B cell (primary cell): ENCODE data around the gene OR6B3. TPM values are rescaled to one million over a fixed set of nuclear protein-coding genes. Genes with fewer than 3 reads are reported as not detected.

ENCODE experiments used
- ATAC-seq: fragments of 200-7000 bp; cut with Tn5 transposase; one replicate; pipeline ENCODE4 v1.10.0; 2021; ENCODE audit warnings: low read depth, mild to moderate bottlenecking, moderate number of reproducible peaks, moderate library complexity
- CTCF ChIA-PET: fragments of 350-600 bp; sonication (Branson Sonifier 250); formaldehyde crosslinking; loops from one replicate; lab custom pipeline; 2021; ENCODE audit warnings: antibody characterized with exemption, inconsistent platforms; lab: Charles Lee
- POLR2A ChIA-PET: fragments of 350-600 bp; sonication (Branson Sonifier 250); formaldehyde crosslinking; loops from one replicate; lab custom pipeline; 2021; ENCODE audit warnings: antibody characterized with exemption; lab: Charles Lee
- DNase-seq: peaks from one replicate; pipeline ENCODE4 v3.0.0; 2013
- H2AFZ ChIP-seq: 2 replicates; pipeline ENCODE4 v1.6.1; 2012; ENCODE audit warnings: mild to moderate bottlenecking, low read depth, low read length; ENCODE audit not compliant: insufficient read depth, poor library complexity, severe bottlenecking
- H3K27ac ChIP-seq, 2 donors: 1 replicate in 1 of 2; 2 replicates in 1 of 2; pipeline ENCODE4 v1.5.1; 2012 to 2013; ENCODE audit warnings: low read length in 2 of 2, mild to moderate bottlenecking in 2 of 2, moderate library complexity in 1 of 2
- H3K27me3 ChIP-seq, 4 experiments: fragments of 200-600 bp in 1 of 4; sonication (generic) in 1 of 4; replicated peaks in 1 of 4; 1 replicate in 2 of 4; 2 replicates in 2 of 4; pipeline versions ENCODE4 v1.6.1 to v1.7.0; 2013 to 2016; ENCODE audit warnings: low read length in 3 of 4, mild to moderate bottlenecking in 2 of 4, mixed read lengths in 1 of 4, moderate library complexity in 1 of 4; ENCODE audit not compliant: insufficient read depth in 4 of 4, control insufficient read depth in 3 of 4; ENCODE audit errors: control extremely low read depth in 1 of 4
- H3K36me3 ChIP-seq, 2 experiments: replicated peaks in 1 of 2; 1 replicate in 1 of 2; 2 replicates in 1 of 2; pipeline versions ENCODE4 v1.6.1 to v1.7.1; 2013; ENCODE audit warnings: low read length in 1 of 2; ENCODE audit not compliant: insufficient read depth in 2 of 2, control insufficient read depth in 1 of 2; ENCODE audit errors: control extremely low read depth in 1 of 2, extremely low read depth in 1 of 2
- H3K4me1 ChIP-seq, 2 donors: fragments of 200-600 bp in 1 of 2; sonication (generic) in 1 of 2; 1 replicate in 1 of 2; 2 replicates in 1 of 2; pipeline versions ENCODE4 v1.5.1 to v1.6.1; 2013 to 2017; ENCODE audit warnings: low read length in 2 of 2; ENCODE audit not compliant: control insufficient read depth in 2 of 2, insufficient read depth in 2 of 2
- H3K4me2 ChIP-seq: replicated peaks from 2 replicates; pipeline ENCODE3; 2012; ENCODE audit warnings: mild to moderate bottlenecking, low read depth, low read length; ENCODE audit not compliant: poor library complexity, severe bottlenecking
- H3K4me3 ChIP-seq, 5 experiments: fragments of 200-600 bp in 1 of 5; sonication (generic) in 1 of 5; 1 replicate in 3 of 5; 2 replicates in 2 of 5; pipeline versions ENCODE4 v1.5.1 to v1.7.0; 2011 to 2016; ENCODE audit warnings: low read length in 4 of 5, mild to moderate bottlenecking in 4 of 5, low read depth in 2 of 5, control low read depth in 1 of 5, moderate library complexity in 1 of 5; ENCODE audit not compliant: insufficient read depth in 1 of 5; ENCODE audit errors: control extremely low read depth in 1 of 5, extremely low read depth in 1 of 5
- H3K79me2 ChIP-seq: fragments of 200-600 bp; sonication (generic); one replicate; pipeline ENCODE4 v1.6.0; 2016; ENCODE audit warnings: low read length; ENCODE audit not compliant: control insufficient read depth, insufficient read depth
- H3K9ac ChIP-seq: fragments of 200-600 bp; sonication (generic); 2 replicates; pipeline ENCODE4 v1.6.1; 2017; ENCODE audit warnings: mild to moderate bottlenecking, low read length, moderate library complexity
- H3K9me3 ChIP-seq, 3 donors: one replicate each; pipeline versions ENCODE4 v1.6.1 to v1.7.1; 2013; ENCODE audit warnings: low read length in 2 of 3; ENCODE audit not compliant: control insufficient read depth in 2 of 3, insufficient read depth in 1 of 3; ENCODE audit errors: control extremely low read depth in 1 of 3
- H4K20me1 ChIP-seq: 2 replicates; pipeline ENCODE4 v1.6.0; 2012; ENCODE audit warnings: mild to moderate bottlenecking, low read length; ENCODE audit not compliant: insufficient read depth, control insufficient read depth, poor library complexity, severe bottlenecking
- H3K27ac Mint-ChIP-seq: one replicate; pipeline ENCODE4 v1.8.0; 2021; ENCODE audit warnings: mixed read lengths
- H3K27me3 Mint-ChIP-seq: one replicate; pipeline ENCODE4 v1.8.0; 2021; ENCODE audit warnings: mixed read lengths
- H3K4me1 Mint-ChIP-seq: one replicate; pipeline ENCODE4 v1.8.0; 2021; ENCODE audit warnings: mixed read lengths
- H3K4me3 Mint-ChIP-seq: one replicate; pipeline ENCODE4 v1.8.0; 2021; ENCODE audit warnings: mixed read lengths
- H3K9me3 Mint-ChIP-seq: one replicate; pipeline ENCODE4 v1.8.0; 2022; ENCODE audit warnings: mixed read lengths; ENCODE audit not compliant: insufficient read depth
- EZH2 ChIP-seq: IDR thresholded peaks from 2 replicates; pipeline ENCODE4 v1.6.1; 2012; ENCODE audit warnings: borderline replicate concordance, low read depth, mild to moderate bottlenecking, moderate library complexity, low read length; ENCODE audit not compliant: insufficient read depth, poor library complexity, severe bottlenecking
- WGBS: methylation state at CpG from one replicate; pipeline ENCODE4 v1.1.5; 2013; ENCODE audit warnings: missing lambda C conversion rate; ENCODE audit not compliant: insufficient coverage; 5-methylcytosine and 5-hydroxymethylcytosine counted together
- intact Hi-C: fragments of 100-400 bp; cut with micrococcal nuclease; formaldehyde crosslinking; loops from one replicate; pipeline ENCODE4 v1.10.0; 2022
- polyA plus RNA-seq: library from polyadenylated mRNA; depleted of rRNA; stranded (reverse); fragments of >200 nt; gene quantifications from 2 replicates; pipeline ENCODE4 v1.2.3, GENCODE V29; 2012
- total RNA-seq, 2 donors: library from RNA; stranded (reverse); fragments of 120-200 nt in 1 of 2; gene quantifications; 1 replicate in 1 of 2; 2 replicates in 1 of 2; pipeline versions ENCODE4 v1.2.3 to v1.2.4, GENCODE V29; 2013 to 2022
- TF ChIP-seq, protein P1 (sequence below): fragments of 200-600 bp; IDR thresholded peaks from one replicate; pipeline ENCODE4 v1.8.0; 2022; ENCODE audit warnings: antibody characterized with exemption, mild to moderate bottlenecking

OR6B3 gene
- total and polyA plus RNA-seq, 2 donors (not counting 1 experiment from before 2014, with no cell fraction given), result not detected

DNA sequence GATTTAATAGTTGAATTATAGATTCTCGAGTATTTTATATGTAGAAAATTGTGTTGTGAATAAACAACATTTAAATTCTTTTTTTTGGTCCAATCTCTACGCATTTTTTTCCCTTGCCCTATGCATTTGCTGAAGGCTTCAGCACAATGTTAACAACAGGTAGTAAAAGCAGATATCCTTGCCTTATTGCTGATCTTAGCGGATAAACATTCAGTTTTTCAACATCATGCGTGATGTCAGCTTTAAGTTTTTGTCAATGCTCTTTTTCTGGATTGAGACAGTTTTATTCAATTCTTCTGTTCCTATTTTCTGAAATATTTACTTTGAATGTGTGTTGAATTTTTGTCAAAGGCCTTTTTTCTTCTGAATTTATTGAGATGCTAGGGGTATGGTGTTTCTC, 11.6 kb upstream of the OR6B3 start:
- no peak overlapping the region for H3K9ac ChIP-seq
- DNase-seq, result no peak
- TF ChIP-seq, protein P1, sequence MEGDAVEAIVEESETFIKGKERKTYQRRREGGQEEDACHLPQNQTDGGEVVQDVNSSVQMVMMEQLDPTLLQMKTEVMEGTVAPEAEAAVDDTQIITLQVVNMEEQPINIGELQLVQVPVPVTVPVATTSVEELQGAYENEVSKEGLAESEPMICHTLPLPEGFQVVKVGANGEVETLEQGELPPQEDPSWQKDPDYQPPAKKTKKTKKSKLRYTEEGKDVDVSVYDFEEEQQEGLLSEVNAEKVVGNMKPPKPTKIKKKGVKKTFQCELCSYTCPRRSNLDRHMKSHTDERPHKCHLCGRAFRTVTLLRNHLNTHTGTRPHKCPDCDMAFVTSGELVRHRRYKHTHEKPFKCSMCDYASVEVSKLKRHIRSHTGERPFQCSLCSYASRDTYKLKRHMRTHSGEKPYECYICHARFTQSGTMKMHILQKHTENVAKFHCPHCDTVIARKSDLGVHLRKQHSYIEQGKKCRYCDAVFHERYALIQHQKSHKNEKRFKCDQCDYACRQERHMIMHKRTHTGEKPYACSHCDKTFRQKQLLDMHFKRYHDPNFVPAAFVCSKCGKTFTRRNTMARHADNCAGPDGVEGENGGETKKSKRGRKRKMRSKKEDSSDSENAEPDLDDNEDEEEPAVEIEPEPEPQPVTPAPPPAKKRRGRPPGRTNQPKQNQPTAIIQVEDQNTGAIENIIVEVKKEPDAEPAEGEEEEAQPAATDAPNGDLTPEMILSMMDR, result no peak
- no peak for TF ChIP-seq EZH2
- peaks cover 7% of the 10 kb centered on the region for H3K9me3 Mint-ChIP-seq
- H3K36me3 ChIP-seq, result no peaks in the 10 kb centered on the region
- WGBS, result no CpG with 5 or more reads among the region's 4 CpGs
- peaks cover 37% of the 10 kb centered on the region for H3K27me3 Mint-ChIP-seq
- H3K4me1 ChIP-seq, result no peaks in the 10 kb centered on the region
- H2AFZ ChIP-seq, result no peak overlapping the region
- H3K4me1 Mint-ChIP-seq, result no peaks in the 10 kb centered on the region
- POLR2A ChIA-PET, result no interaction called here
- H4K20me1 ChIP-seq, result no peaks in the 10 kb centered on the region
- no peak overlapping the region for H3K27ac ChIP-seq
- CTCF ChIA-PET, result interaction anchor here (1.0 to 2.8 kb wide), 2 partner anchors 70 to 78 kb away, joined by 3 to 24 read pairs; no protein-coding TSS in a partner anchor
- peaks cover 0 to 7% (median 3%) of the 10 kb centered on the region in 4 experiments for H3K27me3 ChIP-seq
- H3K9me3 ChIP-seq, result peaks cover 0 to 4% (median 0%) of the 10 kb centered on the region in 3 donors
- no peak for ATAC-seq
- H3K79me2 ChIP-seq, result no peaks in the 10 kb centered on the region
- H3K4me3 Mint-ChIP-seq, result no peak overlapping the region
- no peak overlapping the region for H3K4me3 ChIP-seq
- intact Hi-C loops, result no loop called here
- H3K27ac Mint-ChIP-seq, result no peak overlapping the region
- H3K4me2 ChIP-seq, result no peak overlapping the region

DNA sequence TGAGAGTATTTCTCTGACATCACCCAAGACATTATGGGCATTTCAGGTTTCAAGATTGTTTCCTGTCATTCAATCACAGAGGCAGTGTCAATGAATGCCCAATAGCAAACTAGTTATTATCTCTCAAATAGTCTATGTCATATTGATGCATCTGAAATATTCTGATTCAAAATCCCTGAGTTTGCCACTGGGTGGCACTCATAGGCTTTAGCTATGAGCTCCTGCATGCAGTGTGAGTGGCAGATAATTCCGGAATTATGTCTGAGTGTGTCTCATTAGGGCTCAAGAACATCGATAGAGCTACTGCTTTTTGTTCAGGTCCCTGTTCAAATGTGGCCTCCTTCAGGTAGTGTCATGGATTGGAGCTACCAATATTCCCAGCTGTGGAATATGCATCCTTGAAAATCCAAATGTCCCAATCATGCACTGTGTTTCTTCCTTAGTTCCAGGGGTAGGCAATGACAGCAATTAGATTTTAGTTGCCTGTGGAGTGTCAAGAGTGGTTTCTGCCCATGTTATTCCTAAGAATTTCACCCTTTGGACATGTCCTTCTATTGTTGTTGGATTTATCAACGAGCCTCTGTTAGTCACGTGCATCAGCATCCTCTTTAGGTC, 7.8 kb upstream of the OR6B3 start:
- Histone ChIP-seq H3K79me2 (no peaks in the 10 kb centered on the region), H3K27ac (no peak overlapping the region), H3K27me3 (peaks cover 0 to 6% (median 0%) of the 10 kb centered on the region in 4 experiments), H4K20me1 (no peaks in the 10 kb centered on the region), H3K4me3 (no peak overlapping the region), H3K9ac (no peak overlapping the region), H2AFZ (no peak overlapping the region), H3K4me1 (no peaks in the 10 kb centered on the region), H3K4me2 (no peak overlapping the region), H3K36me3 (no peaks in the 10 kb centered on the region), H3K9me3 (no peaks in the 10 kb centered on the region)
- intact Hi-C loops, result no loop called here
- POLR2A ChIA-PET, result no interaction called here
- no peaks in the 10 kb centered on the region for H3K4me1 Mint-ChIP-seq
- DNase-seq (peak; percentile 60), ATAC-seq (peak; percentile 51)
- TF ChIP-seq, protein P1, result peak; percentile 68
- TF ChIP-seq EZH2, result no peak
- CTCF ChIA-PET, result interaction anchor here (0.6 to 4.9 kb wide), 11 partner anchors 9 to 378 kb away, joined by 3 to 136 read pairs (median 4); partner anchors contain the start of gene OTOS
- no peak overlapping the region for H3K4me3 Mint-ChIP-seq
- no peak overlapping the region for H3K27ac Mint-ChIP-seq
- no peaks in the 10 kb centered on the region for H3K9me3 Mint-ChIP-seq
- peaks cover 21% of the 10 kb centered on the region for H3K27me3 Mint-ChIP-seq
- WGBS, result 17% methylated on average over 2 of the region's 4 CpGs
